NCI-H1092 (cell line): Measurements from ENCODE around the gene ATP10B.
"Not testable (repeated sequence)": the region's sequence is repeated elsewhere in the genome, so short reads cannot be mapped to it uniquely, and the experiment has no call there.

Source experiments
- DNase-seq: peaks from one replicate; lab custom pipeline; 2025; lab: John Stamatoyannopoulos, UW

Gene ATP10B

DNA sequence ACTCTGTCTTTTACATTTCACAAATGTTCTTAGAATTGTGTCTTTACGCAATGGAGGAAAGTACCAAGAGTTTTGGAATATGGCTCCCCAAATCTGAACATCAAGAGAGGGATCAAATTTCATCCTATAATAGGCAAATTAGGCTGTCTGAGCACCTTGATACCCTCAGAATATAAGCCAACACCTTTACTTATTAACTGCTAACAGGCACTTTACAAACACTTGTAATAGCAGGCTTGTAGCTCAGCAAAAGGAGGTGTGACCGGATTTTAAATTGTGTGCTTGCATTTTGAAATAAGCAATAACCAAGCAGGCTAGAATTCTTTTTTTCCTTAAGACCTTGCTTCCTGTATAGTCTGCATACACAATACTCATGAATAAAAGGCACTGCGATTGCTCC, 92.0 kb downstream of the ATP10B start:
- DNase-seq: no peak

DNA sequence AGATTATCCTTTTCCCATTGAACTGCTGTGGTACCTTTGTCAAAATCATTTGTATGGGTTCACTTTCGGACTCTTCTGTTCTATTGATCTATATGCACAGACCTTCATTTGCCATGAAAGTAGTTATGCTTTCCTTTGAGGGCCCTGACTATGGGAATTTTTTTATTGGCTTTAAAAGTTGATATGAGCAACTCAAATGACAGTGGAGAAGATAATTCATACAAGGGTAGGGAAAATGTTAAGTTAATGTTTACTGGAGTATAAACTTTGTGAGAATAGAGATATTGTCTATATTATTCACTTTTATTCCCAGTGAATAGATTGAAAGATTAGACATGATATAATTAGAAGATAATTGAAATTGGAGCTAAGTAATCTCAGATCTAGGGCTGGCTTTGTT, 94.8 kb downstream of the ATP10B start:
- DNase-seq: no peak

DNA sequence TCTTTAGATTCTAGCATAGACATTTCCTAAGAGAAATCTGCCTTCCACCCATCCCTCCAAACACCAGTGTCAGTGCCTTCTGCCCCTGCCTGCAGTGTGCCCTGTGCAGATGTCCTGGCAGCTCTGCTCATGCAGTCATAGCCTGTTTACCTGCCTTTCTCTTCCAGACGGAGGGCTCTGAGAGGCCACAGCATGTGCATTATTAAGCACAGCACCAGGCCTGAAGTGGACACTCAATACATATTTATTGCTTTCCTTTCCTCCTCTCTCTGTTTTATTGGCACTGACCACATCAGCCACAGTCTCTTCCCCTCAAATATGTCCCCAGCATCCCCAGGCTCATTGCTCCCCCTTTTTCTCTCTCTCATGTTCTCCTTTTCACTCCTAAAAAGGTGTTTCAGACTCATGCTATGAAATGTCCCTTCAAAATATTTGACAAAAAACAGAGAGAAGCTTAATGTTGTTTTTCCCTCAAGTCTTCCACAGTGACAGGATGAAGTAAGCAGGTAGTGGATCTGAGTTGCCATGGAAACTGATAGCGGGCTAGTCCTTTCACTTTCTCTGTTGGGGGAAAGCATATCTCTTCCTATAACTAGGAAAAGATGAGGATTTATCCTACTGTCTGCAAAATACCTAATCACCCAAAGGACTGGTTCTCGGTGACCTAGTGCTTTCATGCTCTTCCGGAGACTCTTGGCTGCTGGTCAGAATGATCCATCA, 100.9 kb downstream of the ATP10B start:
- DNase-seq: peak; percentile 6

DNA sequence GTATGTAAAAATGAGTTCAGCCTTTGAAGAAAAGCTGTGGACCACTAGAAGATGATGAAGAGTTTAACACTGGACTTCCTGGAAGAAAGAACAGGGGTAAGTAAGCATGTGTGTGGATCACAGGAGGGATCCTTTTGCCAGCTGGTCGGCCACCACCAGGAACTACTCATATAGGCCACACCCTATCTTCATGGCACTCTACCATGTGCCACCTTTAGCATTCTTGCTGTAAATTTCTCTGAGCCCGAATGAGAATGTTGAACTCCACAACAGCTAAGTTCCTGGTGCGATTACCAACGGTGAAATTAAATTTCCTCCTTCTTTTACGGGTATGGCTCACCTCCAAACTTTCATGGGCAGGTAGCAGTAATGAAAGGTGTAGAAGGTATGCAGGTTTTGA, 102.3 kb downstream of the ATP10B start:
- no peak for DNase-seq

DNA sequence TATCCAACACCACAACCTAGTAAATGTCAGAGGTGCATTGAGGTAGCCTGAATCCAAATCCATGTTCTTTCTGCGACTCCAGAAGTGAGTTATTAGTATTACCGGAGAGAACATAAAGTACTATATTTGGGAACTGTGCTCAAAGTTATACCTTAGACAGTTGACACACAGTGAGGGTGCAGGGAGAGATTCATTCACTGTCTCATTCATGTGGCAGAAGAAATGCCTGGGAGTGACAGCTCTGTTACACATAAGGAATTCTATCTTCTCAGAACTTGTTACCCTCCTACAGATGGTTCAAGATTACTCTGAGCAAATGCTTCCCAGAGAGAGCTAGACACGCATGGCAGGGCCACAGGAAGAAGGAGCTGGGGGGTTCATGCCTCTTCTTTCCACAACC, 103.0 kb downstream of the ATP10B start:
- DNase-seq: no peak

DNA sequence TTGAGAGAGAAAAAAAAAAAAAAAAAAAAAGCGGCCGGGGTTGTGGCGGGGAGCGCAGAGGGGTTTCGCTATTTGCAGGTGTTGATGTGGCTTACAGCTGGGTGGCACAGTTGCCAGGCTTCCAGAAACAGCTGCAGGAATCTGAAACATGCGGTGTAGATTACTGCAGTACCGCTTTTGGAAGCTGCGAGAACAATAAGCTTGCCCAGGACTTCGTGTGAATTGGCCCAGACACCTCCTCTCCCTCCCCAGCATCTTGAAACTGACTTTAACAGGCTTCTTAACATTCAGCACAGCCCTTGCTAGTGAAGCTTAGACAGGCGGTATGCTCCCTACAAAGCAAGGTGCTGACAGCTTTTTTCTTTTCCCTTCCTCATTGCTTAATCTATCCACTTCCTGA, 104.0 kb downstream of the ATP10B start:
- DNase-seq: no peak

DNA sequence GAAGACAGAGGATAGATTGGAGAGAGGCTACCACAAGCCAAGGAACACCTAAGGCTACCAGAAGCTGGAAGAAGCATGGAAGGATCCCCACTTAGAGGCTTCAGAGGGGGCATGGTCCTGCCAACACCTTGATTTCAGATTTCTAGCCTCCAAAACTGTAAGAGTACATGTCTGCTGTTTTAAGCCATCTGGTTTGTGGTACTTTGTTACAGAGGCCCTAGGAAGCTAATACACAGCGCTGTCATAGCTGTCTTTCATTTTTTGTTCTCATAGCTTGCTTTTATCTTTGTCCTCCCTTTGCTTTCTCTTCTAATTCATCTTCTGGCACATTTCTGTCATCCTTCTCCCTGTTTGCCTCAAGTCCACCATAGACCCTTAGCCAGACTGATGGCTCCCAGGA, 104.5 kb downstream of the ATP10B start:
- DNase-seq: no peak

DNA sequence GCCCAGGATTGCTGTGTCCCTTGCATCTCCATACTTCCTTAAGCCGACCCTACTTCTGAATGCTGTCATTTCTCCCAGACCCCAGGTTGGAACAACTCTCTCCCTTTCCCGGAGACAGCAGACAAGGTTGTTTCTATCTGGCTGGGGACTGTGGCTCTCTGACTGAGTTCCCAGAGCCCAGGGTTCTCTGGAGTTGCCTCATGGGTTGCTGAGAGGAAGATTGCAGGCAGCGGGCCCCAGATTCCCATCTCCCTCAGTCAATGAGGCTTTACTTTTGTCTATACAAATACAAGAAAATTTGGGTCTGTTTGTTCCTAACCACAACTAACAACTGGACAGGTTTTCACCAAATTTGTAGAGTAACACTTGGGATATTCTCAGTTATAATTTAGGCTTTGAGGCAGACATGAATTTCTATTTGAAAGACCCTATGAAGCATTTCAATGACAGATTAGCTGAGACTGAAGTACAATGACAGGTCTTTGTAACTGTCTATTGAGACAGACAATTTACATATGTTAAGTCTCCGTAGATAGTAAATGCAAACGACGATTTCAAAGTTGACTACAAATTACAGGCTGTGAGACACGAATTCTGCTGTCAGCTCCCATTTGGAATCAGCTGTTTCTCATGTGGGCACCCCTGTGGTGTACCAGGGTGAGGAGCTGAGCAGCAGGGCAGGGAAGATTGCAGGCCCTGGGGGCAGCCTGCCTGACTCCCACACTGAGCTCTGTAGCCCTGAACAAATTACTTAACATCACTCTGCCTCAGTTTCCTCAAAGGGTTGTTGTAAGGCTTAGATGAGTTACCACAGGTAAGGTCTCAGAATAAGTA, 107.5 kb downstream of the ATP10B start:
- no peak for DNase-seq

DNA sequence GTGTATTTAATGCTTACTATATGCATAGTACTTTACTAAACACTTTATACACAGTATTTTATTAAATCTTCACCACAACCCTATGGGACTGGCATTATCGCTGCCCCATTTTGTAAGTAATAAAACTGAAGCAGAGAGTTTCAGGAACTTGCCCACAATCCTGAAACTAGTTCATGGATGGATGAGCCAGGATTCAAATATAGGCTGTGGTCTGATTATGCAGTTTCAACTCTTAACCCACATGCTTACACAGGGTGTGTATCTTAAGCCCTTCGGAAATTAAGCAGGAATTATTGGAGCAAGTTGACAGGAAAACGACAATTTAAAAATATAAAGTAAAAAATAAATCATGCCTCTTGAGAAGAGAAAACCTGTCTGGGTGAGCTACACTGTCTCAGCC, 109.0 kb downstream of the ATP10B start:
- no peak for DNase-seq

DNA sequence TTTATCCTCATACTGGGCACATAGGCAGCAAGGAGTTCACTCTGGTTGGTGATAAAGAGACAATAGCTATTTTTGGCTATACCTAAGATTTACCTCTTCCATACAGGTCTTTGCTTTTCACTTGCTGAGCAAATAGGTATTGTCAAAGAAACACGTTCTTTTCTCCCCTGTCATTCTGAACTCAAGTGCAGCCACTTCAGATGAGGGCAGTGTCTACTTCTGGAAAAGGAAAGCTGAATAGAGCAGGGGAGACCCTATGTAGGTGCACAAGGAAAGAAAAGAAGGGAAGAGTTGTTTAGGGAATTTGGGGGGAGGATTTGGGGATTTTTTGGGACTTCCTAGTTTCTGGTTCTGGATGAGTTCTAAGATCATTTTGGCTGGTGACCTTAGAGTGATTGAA, 109.6 kb downstream of the ATP10B start:
- DNase-seq: no peak

DNA sequence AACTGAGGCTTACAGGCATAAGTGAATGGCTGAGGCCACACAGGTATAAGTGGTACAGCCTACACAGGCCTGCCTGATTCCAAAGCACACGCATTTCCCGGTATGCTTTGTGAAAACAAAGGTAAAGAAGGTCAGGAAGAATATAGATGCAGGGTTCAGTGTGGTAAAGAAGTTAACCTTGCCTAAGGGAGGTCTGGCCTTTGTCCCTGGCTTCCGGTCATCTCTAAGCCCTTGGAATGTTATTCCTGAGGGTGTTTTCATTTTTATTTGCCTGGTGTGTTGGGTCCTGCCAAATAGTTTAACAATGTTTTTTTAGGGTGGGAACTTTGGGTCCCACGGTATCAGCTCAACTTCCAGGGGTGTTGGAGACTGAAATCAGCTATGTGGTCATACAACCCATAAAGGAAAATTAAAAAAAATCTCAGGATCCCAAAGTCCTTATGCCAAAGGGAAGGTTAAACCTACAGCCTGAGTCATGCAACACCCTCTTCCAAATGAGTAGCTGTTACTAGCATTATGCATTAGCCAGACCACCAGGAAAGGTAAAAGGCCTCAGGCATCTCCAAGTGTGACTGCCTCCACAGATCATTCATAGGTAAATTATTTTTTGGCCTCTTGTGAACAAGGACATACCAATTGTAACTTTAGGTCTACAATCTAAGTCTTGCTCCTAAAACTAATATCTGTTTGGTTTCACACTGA, 124.6 kb downstream of the ATP10B start:
- DNase-seq: no peak

DNA sequence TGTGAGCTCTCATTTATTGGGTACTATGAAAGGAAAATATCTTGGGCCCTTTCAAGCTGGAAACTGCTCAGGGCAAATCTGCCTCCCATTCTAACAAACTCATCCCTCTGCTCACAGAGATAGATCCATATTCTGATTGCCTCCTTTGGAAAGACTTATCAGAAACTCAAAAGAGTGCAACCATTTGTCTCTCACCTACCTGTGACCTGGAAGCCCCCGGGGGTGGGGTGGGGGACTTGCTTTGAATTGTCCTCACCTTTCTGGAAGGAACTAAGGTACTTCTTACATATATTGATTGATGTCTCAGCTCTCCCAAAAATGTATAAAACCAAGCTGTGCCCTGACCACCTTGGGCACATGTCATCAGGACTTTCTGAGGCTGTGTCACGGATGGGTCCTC, 125.3 kb downstream of the ATP10B start:
- DNase-seq: no peak

DNA sequence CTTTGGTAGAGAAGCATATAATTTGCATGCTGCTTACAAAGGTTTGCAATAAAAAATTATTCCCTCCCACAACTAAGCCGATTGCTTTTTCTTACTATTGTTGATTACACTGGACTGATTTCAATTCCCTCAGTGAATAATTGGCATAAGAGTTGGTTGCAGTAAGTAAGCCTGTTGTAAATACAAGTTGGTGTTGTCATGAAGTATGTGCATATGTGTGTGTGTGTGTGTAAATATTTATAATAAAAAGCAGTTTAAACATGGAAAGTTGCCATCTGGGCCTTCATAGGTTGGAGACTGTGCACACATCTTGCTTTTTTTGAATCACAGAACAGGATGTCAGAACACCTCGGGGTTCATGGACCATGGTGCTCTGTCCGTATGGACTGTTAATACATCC, 131.2 kb downstream of the ATP10B start:
- no peak for DNase-seq

DNA sequence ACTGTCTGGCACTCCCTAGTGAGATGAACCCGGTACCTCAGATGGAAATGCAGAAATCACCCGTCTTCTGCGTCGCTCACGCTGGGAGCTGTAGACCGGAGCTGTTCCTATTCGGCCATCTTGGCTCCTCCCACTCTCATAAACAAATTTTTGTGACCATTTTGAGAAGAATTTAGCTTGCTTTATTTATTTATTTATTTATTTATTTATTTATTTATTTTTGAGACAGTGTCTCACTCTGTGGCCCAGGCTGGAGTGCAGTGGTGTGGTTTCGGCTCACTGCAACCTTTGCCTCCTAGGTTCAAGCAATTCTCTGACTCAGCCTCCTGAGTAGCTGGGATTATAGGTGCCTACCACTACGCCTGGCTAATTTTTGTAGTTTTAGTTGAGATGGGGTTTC, 136.5 kb downstream of the ATP10B start:
- not testable (repeated sequence) for DNase-seq

DNA sequence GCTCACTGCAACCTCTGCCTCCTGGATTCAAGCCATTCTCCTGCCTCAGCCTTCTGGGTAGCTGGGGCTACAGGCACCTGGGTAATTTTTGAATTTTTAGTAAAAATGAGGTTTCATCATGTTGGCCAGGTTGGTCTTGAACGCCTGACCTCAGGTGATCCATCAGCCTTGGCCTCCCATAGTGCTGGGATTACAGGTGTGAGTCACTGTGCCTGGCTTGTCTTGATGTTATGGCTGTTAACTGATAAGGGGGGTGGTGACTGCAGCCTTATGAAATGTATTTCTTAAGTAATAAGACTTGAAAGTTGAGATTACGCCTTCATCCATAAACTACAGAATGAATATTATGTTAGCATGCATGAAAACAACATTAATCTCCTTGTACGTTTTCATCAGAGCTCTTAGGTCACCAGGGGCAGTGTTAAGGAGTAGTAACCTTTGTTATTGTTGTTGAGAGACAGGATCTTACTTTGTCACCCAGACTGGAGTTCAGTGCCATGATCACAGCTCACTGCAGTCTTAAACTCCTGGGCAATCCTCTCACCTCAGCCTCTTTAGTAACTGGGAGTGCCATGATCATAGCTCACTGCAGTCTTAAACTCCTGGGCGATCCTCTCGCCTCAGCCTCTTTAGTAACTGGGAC, 148.3 kb downstream of the ATP10B start:
- DNase-seq: no peak

DNA sequence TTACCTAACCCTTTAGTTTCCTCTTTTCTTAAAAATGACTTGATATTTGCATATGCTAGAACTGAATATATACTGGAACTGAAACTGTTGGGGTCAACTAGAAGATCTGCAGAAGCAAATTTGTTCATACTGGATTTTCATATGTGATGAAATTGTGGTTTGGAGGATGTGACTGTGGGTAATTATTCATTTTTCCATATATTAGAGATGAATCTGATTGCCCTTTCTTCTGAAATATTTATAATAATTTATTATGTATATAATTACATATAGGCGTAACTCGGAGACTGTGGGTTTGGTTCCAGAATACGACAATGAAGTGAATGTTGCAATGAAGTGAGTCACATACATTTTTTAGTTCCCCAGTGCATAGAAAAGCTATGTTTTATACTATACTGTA, 149.1 kb downstream of the ATP10B start:
- no peak for DNase-seq

DNA sequence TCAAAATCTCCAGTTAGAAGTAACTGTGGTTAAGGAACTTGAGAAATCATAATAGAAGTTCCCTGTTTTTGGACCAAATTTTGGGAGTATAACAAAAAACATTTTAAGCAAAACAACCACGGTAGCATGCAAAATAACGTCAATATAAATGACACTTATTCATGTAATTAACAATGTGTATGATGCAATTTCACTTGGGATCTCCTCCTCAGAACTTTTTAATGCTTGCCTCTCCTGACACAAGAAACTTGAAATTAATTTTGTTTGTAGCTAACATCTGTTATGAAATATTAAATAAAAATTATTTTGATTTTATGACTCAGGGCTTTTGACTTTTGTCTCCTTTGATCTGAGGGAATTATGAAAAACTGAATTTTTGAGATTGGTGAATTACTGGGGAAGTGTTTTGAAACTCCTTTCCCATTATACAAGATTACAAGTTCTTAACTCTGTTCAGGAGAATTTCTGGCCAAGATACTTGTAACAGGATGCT, 149.7 kb downstream of the ATP10B start:
- DNase-seq: no peak

DNA sequence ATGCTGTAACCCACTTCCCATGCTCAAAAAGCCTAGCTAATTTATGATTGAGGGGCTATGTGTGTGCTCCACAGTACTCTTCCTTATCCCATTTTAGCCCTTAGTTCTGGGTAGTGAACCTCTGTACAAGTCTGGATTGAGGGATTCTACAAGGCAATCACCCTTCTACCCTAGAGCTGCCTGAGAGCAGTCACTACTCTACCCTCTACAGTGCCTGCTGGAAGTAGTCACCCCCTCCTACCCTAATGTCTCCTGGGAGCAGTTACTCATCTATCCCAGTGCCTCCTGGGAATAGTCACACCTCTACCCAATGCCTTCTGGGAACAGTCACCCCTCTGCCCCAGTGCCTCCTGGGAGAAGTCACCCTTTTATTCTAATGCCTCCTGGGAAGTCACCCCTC, 150.6 kb downstream of the ATP10B start:
- no peak for DNase-seq

DNA sequence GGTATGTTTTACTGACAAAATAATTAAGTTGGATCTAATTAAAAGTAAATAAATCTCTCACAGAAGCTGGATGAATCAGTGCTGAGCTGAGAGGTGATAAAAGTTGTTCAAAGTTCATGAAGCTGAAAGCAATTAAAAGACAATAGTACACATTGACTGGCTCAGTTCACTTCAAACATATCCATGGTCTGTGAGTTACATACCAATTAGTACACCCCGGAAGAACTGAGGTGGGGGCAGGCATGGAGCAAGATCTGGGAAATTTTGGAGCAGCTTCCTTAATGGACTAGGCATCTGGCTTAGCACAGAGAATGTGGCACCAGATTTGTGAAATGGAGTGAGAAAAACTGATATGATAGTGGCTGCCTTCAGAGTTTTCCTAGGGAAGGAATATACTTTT, 152.7 kb downstream of the ATP10B start:
- DNase-seq: no peak

DNA sequence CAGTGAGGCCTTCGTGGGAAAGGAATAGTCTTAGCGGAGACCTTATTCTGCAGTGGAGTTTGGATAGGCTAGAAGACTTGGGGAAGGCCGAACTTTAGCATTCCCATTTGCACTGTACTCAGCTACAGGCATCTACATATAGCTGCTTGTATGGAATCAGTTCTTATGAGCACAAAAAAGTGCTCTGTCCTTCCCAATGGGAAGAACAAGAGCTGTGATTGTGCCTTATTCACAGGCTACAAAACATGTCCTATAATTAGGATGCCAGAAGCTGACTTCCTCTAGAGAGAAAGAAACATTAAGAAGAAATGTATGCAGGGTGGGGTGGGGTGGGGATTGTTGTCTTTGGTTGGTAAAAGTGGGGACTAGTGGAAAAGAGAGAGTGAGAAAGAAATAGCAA, 154.7 kb downstream of the ATP10B start:
- DNase-seq: no peak

DNA sequence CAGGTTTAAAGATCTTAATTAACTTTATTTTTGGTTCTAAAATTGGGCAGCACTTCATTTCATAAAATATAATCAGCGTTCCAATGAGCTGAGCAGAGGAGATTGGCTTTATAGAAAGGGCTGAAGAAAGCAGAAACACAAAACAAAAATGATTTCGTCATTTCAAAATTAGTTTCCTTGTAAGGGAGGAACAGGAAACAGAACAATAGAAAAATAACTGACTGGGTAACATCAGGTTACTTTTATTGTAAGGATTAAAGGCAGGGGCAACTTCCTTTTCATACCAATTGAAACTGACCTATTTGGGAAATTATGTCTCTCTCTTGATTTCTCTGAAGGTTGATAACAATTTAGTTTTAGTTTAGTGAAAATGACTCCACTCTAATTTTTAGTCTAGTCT, 157.1 kb downstream of the ATP10B start:
- no peak for DNase-seq

DNA sequence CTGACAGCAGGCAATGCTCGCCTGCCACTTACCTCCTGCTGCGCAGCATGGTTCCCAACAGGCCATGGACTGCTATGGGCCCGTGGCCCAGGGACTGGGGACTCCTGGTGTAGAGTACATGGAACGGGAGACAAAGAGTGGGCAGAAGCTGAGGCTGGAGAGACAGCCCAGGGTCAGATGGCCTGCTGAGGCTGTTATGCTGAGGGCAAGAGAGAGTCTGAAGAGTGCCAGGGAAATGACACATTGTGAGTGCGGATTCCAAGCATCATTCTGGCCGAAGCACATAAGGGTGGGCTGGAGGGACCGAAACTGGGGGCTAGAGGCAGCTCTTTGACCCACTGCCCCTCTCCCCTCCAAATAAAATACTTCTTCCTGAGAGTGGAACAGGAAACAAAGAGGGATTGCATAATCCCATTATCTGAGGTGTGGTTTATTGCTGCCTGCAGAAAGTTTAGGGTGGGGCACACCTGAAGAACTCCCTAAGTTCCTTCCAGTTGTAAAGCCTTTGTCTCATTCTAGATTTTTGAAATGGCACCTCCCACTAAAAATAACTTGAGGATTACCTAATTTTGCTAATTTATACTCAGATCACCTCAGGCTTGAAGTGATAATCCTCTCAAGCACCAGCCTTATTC, 158.1 kb downstream of the ATP10B start:
- DNase-seq: no peak
